ENCODE measurements around the gene TEDDM1. TPM values are rescaled to one million over a fixed set of nuclear protein-coding genes. Genes with fewer than 3 reads are reported as not detected.

Gene TEDDM1
- total and polyA plus RNA-seq, 2 experiments from 2014 or later, result not detected

GRCh38 chr1:182366596-182366995, 33.9 kb downstream of the TEDDM1 start:
- Mint-ChIP-seq H3K4me3 (no peak overlapping the region), H3K27ac (no peak overlapping the region), H3K27me3 (ENCODE audit: insufficient read depth, low read depth, poor library complexity) (peaks cover 3% of the 10 kb centered on the region), H3K36me3 (ENCODE audit: low read depth) (no peaks in the 10 kb centered on the region), H3K9me3 (no peaks in the 10 kb centered on the region), H3K4me1 (peaks cover 16% of the 10 kb centered on the region)
- ATAC-seq (no peak), DNase-seq (ENCODE audit: low spot score) (no peak)
- Histone ChIP-seq H3K36me3 (ENCODE audit: insufficient read depth) (no peaks in the 10 kb centered on the region), H4K20me1 (replicated peaks; ENCODE audit: insufficient read depth) (no peaks in the 10 kb centered on the region), H3K4me2 (no peak overlapping the region), H3F3A (replicated peaks; ENCODE audit: low read depth) (no peaks in the 10 kb centered on the region), H3K27me3 (ENCODE audit: insufficient read depth) (no peaks in the 10 kb centered on the region), H2AFZ (no peak overlapping the region), H3K27ac (ENCODE audit: low read depth) (no peak overlapping the region), H3K79me2 (replicated peaks; ENCODE audit: insufficient read depth) (no peaks in the 10 kb centered on the region), H3K9me2 (ENCODE audit: insufficient read depth) (peaks cover 13% of the 10 kb centered on the region; the same call in 1 of the 2 replicates), H3K4me1 (ENCODE audit: insufficient read depth) (peaks cover 5% of the 10 kb centered on the region; the same call in 1 of the 2 replicates), H3K4me3 (no peak overlapping the region)
- TF ChIP-seq EZH2phosphoT487 (IDR thresholded peaks at IDR 0.05; ENCODE audit: unreplicated experiment) (no peak), STAT1 (IDR thresholded peaks at IDR 0.05; ENCODE audit: unreplicated experiment) (no peak), ZNF114 (CRISPR knock-in tag; IDR thresholded peaks at IDR 0.05) (no peak), REST (IDR thresholded peaks at IDR 0.05; ENCODE audit: unreplicated experiment) (no peak), CREB1 (CRISPR knock-in tag; IDR thresholded peaks at IDR 0.05; ENCODE audit: low read depth) (no peak), ZNF331 (CRISPR knock-in tag; IDR thresholded peaks at IDR 0.05; ENCODE audit: low read depth) (no peak), ETS1 (IDR thresholded peaks at IDR 0.05) (no peak), ZNF462 (CRISPR knock-in tag; IDR thresholded peaks at IDR 0.05) (no peak), JUNB (IDR thresholded peaks at IDR 0.05; ENCODE audit: unreplicated experiment) (no peak), CTCF (conservative IDR thresholded peaks at IDR 0.05; ENCODE audit: low read depth in 2 of 2) (no peak), POLR2AphosphoS5 (IDR thresholded peaks at IDR 0.05; ENCODE audit: low read depth) (no peak), EZH2 (IDR thresholded peaks at IDR 0.05; ENCODE audit: low read depth, unreplicated experiment) (no peak), NANOG (IDR thresholded peaks at IDR 0.05; ENCODE audit: borderline replicate concordance) (no peak)

Data from GM23338 (cell line).